GM12878 (cell line): ENCODE measurements around the gene UGT3A2. TPM values are rescaled to one million over a fixed set of nuclear protein-coding genes. Genes with fewer than 3 reads are reported as not detected.

Experiments used
- ATAC-seq: fragments of 200-7000 bp; cut with Tn5 transposase; 3 replicates; pipeline ENCODE4 v1.9.1; 2020; ENCODE audit warnings: mild to moderate bottlenecking, moderate library complexity
- BruUV-seq: library from RNA; stranded (reverse); fragments of 400-500 nt; replicated peaks from 2 replicates; lab custom pipeline; 2021; lab: Mats Ljungman, UMichigan
- CTCF ChIA-PET: fragments of 300-600 bp; sonication (Branson Sonifier 250); formaldehyde crosslinking; extraction: SDS; loops from one replicate; lab custom pipeline; 2021; ENCODE audit warnings: inconsistent platforms; lab: Yijun Ruan, JAX
- POLR2A ChIA-PET: fragments of 350-600 bp; formaldehyde crosslinking; extraction: SDS; loops from one replicate; lab custom pipeline; 2021; ENCODE audit warnings: inconsistent platforms; lab: Charles Lee
- RAD21 ChIA-PET: fragments of 300-600 bp; sonication (Branson Sonifier 250); formaldehyde crosslinking; loops from one replicate; lab custom pipeline; 2023; ENCODE audit warnings: antibody characterized with exemption; ENCODE audit not compliant: unreplicated experiment; lab: Charles Lee
- SMC1A ChIA-PET: fragments of 300-600 bp; sonication (Branson Sonifier 250); formaldehyde crosslinking; loops from one replicate; lab custom pipeline; 2023; ENCODE audit not compliant: unreplicated experiment, uncharacterized antibody; lab: Charles Lee
- DNase-seq: peaks from one replicate; pipeline ENCODE4 v3.0.0-alpha.2; 2011; ENCODE audit warnings: low read depth, low spot score
- FAIRE-seq: peaks from 3 replicates; lab custom pipeline; 2011; peaks lifted over from hg19 to GRCh38; lab: Jason Lieb, UNC
- H2AFZ ChIP-seq: 2 replicates; pipeline ENCODE4 v1.6.0; 2011; ENCODE audit warnings: low read depth, low read length, control low read depth; ENCODE audit not compliant: control insufficient read depth
- H3K27ac ChIP-seq: 2 replicates; pipeline ENCODE4 v1.5.1; 2011; ENCODE audit warnings: control low read depth; ENCODE audit not compliant: control insufficient read depth, insufficient read depth
- H3K27me3 ChIP-seq, 2 experiments: replicated peaks in 1 of 2; 2 replicates each; pipeline versions ENCODE4 v1.6.0 to v1.6.1; 2011; ENCODE audit warnings: low read length in 1 of 2; ENCODE audit not compliant: control insufficient read depth in 2 of 2, insufficient read depth in 2 of 2
- H3K36me3 ChIP-seq, 2 experiments: 2 replicates each; pipeline ENCODE4 v1.5.1; 2011; ENCODE audit warnings: low read length in 1 of 2; ENCODE audit not compliant: control insufficient read depth in 2 of 2, insufficient read depth in 2 of 2
- H3K4me1 ChIP-seq: 2 replicates; pipeline ENCODE4 v1.6.1; 2011; ENCODE audit warnings: mild to moderate bottlenecking, low read length, moderate library complexity, mixed read lengths; ENCODE audit not compliant: control insufficient read depth, insufficient read depth
- H3K4me2 ChIP-seq: 2 replicates; pipeline ENCODE4 v1.6.0; 2011; ENCODE audit warnings: control low read depth; ENCODE audit not compliant: control insufficient read depth, insufficient read depth
- H3K4me3 ChIP-seq: fragments of 200-600 bp; sonication (generic); 2 replicates; pipeline ENCODE4 v1.5.1; 2016
- H3K79me2 ChIP-seq: 2 replicates; pipeline ENCODE4 v1.6.0; 2011; ENCODE audit warnings: low read length; ENCODE audit not compliant: control insufficient read depth, insufficient read depth
- H3K9ac ChIP-seq: 2 replicates; pipeline ENCODE4 v1.8.0; 2011; ENCODE audit warnings: low read length, control low read depth, mixed read lengths; ENCODE audit not compliant: control insufficient read depth, insufficient read depth
- H3K9me3 ChIP-seq: replicated peaks from 3 replicates; pipeline ENCODE4 v1.5.1; 2011; ENCODE audit warnings: mild to moderate bottlenecking, low read length; ENCODE audit not compliant: control insufficient read depth, insufficient read depth
- H4K20me1 ChIP-seq: 2 replicates; pipeline ENCODE4 v1.6.0; 2011; ENCODE audit not compliant: control insufficient read depth, insufficient read depth
- BCL3 ChIP-seq: IDR thresholded peaks from 2 replicates; pipeline ENCODE4 v1.6.1; 2011; ENCODE audit warnings: borderline replicate concordance, low read depth, mild to moderate bottlenecking, moderate library complexity, low read length; ENCODE audit not compliant: insufficient read depth, poor library complexity, severe bottlenecking
- BCLAF1 ChIP-seq: fragments of 450-650 bp; IDR thresholded peaks from 2 replicates; pipeline ENCODE4 v1.6.1; 2017; ENCODE audit warnings: antibody characterized with exemption, mild to moderate bottlenecking, moderate library complexity
- BHLHE40 ChIP-seq, 2 experiments: fragments of 450-650 bp in 1 of 2; IDR thresholded peaks; 2 replicates each; pipeline ENCODE4 v1.6.1; 2011 to 2017; ENCODE audit warnings: low read depth in 2 of 2, borderline replicate concordance in 1 of 2, improper control_type of control experiment in 1 of 2, low read length in 1 of 2, mild to moderate bottlenecking in 1 of 2
- DPF2 ChIP-seq: fragments of 450-650 bp; IDR thresholded peaks from 2 replicates; pipeline ENCODE4 v1.6.1; 2017; ENCODE audit warnings: mild to moderate bottlenecking
- JUNB ChIP-seq: IDR thresholded peaks from 2 replicates; pipeline ENCODE4 v1.6.1; 2016; ENCODE audit warnings: antibody characterized with exemption, mild to moderate bottlenecking
- NFYA ChIP-seq: IDR thresholded peaks from 2 replicates; pipeline ENCODE4 v1.6.1; 2011; ENCODE audit warnings: low read depth, mild to moderate bottlenecking, low read length, improper control_type of control experiment, borderline replicate concordance
- NR2F1 ChIP-seq: fragments of 450-650 bp; conservative IDR thresholded peaks from 2 replicates; pipeline ENCODE4 v1.6.1; 2017; ENCODE audit warnings: mild to moderate bottlenecking
- RAD51 ChIP-seq: fragments of 450-650 bp; IDR thresholded peaks from 2 replicates; pipeline ENCODE4 v1.6.1; 2016; ENCODE audit warnings: moderate library complexity, mild to moderate bottlenecking, inconsistent platforms
- RBBP5 ChIP-seq: fragments of 200-600 bp; sonication (generic); conservative IDR thresholded peaks from 2 replicates; pipeline ENCODE4 v1.6.1; 2016
- SMARCA5 ChIP-seq: fragments of 450-650 bp; IDR thresholded peaks from 2 replicates; pipeline ENCODE4 v1.6.1; 2017; ENCODE audit warnings: mild to moderate bottlenecking
- USF2 ChIP-seq: IDR thresholded peaks from 2 replicates; pipeline ENCODE4 v1.6.1; 2011; ENCODE audit warnings: low read depth, low read length, improper control_type of control experiment, borderline replicate concordance
- YY1 ChIP-seq: IDR thresholded peaks from 2 replicates; pipeline ENCODE4 v1.6.1; 2011; ENCODE audit warnings: low read depth, mild to moderate bottlenecking, low read length
- ZNF622 ChIP-seq: fragments of 450-650 bp; IDR thresholded peaks from 2 replicates; pipeline ENCODE4 v1.6.1; 2017; ENCODE audit warnings: mild to moderate bottlenecking, inconsistent platforms
- WGBS: methylation state at CpG from one replicate; pipeline ENCODE4 v1.1.6; 2016; ENCODE audit warnings: low lambda C conversion rate; ENCODE audit not compliant: insufficient replicate concordance, insufficient coverage; ENCODE audit errors: missing lambda C conversion rate; 5-methylcytosine and 5-hydroxymethylcytosine counted together
- in situ Hi-C: fragments of 300-500 bp; cut with MboI; formaldehyde crosslinking; loops from 9 replicates; pipeline ENCODE4 v1.14.3; 2018; ENCODE audit warnings: mixed read lengths
- intact Hi-C: fragments of 100-400 bp; cut with micrococcal nuclease; formaldehyde crosslinking; loops from one replicate; pipeline ENCODE4 v1.14.2; 2022; ENCODE audit not compliant: unreplicated experiment
- polyA plus RNA-seq, 11 experiments: library from polyadenylated mRNA; depleted of rRNA in 4 of 11; unstranded in 6 of 11; stranded (reverse) in 5 of 11; fragments of >200 nt; fragmentation: Nextera tagmentation in 4 of 11; fragmentation: Illumina TruSeq in 1 of 11; extraction: Ambion mirVana in 4 of 11; extraction: Trizol in 1 of 11; gene quantifications; 1 replicate in 1 of 11; 2 replicates in 10 of 11; pipeline versions ENCODE4 v1.2.1 to v1.2.3, GENCODE V29; 2011 to 2016; ENCODE audit warnings: inconsistent platforms in 2 of 11, missing spikeins in 2 of 11, low read depth in 1 of 11
- total RNA-seq, 4 experiments: library from RNA; depleted of rRNA in 3 of 4; stranded (reverse); fragments of >200 nt in 3 of 4; fragmentation: Illumina TruSeq in 1 of 4; extraction: Trizol in 1 of 4; gene quantifications; 2 replicates each; pipeline versions ENCODE4 v1.2.1 to v1.2.3, GENCODE V29; 2013 to 2021

UGT3A2 gene
- total and polyA plus RNA-seq, 10 of the 15 experiments (the other 5 are each of a cell fraction or from before 2014, with no cell fraction given): 0.02 to 0.50 (median 0.09) TPM; not detected in 7

- RAD21 ChIA-PET: no interaction called here
- no peak for TF ChIP-seq RBBP5
- TF ChIP-seq BHLHE40 (IDR thresholded peaks at IDR 0.05; ENCODE audit: borderline replicate concordance in 1 of 2, low read depth in 2 of 2, low read length in 1 of 2): no peak
- no peak for TF ChIP-seq NR2F1
- TF ChIP-seq JUNB: no peak
- no peak for TF ChIP-seq BCLAF1
- TF ChIP-seq SMARCA5: no peak
- no peak for TF ChIP-seq RAD51
- TF ChIP-seq DPF2: no peak
- no peak for TF ChIP-seq BCL3
- TF ChIP-seq USF2: no peak
- TF ChIP-seq YY1: no peak
- TF ChIP-seq NFYA: no peak
- no peak for TF ChIP-seq ZNF622
- TF ChIP-seq, all 136 proteins: peak for 0
- Histone ChIP-seq H2AFZ (no peak within 1 kb of the TSS), H3K27ac (no peak within 1 kb of the TSS), H3K9ac (no peak within 1 kb of the TSS), H3K4me2 (no peak within 1 kb of the TSS), H3K27me3 (no peaks in the 10 kb centered on the region; a peak in 1 of 4 replicates), H4K20me1 (no peaks in the 10 kb centered on the region), H3K9me3 (no peaks in the 10 kb centered on the region), H3K4me3 (no peak within 1 kb of the TSS), H3K79me2 (no peaks in the 10 kb centered on the region), H3K4me1 (no peaks in the 10 kb centered on the region), H3K36me3 (no peaks in the 10 kb centered on the region)
- FAIRE-seq (no peak), ATAC-seq (no peak), DNase-seq (no peak)
- intact Hi-C loops: no loop called here
- 44% methylated on average over 25 of the region's 25 CpGs for WGBS
- ChIA-PET CTCF (no interaction called here), POLR2A (no interaction called here), SMC1A (interaction anchor here (1.0 kb wide), 1 partner anchor 34 kb away, joined by 3 read pairs; no protein-coding TSS in a partner anchor)
- in situ Hi-C loops: no loop called here
- BruUV-seq: no TSS peak
These were observed 75.6 kb downstream of the UGT3A2 start, which contains the start of gene UGT3A1 for GRCh38 chr5:35990941-35991611. Gene UGT3A1 (minus strand): TSS chr5:35991390. CDS start chr5:35991240, 150 bp downstream.
